Nephron progenitor cell (in vitro differentiated cells): ENCODE measurements around the gene PPP1R3D.

Experiments
- DNase-seq: peaks from one replicate; pipeline ENCODE4 v3.0.0; 2021
- H3K27ac Mint-ChIP-seq: 2 replicates; pipeline ENCODE4 v1.8.0; 2021; ENCODE audit warnings: mild to moderate bottlenecking, moderate library complexity, mixed read lengths
- H3K27me3 Mint-ChIP-seq: 2 replicates; pipeline ENCODE4 v1.8.0; 2021; ENCODE audit warnings: mild to moderate bottlenecking, low read depth, mixed read lengths; ENCODE audit not compliant: poor library complexity
- H3K36me3 Mint-ChIP-seq: 2 replicates; pipeline ENCODE4 v1.8.0; 2021; ENCODE audit warnings: low read depth, mixed read lengths
- H3K4me1 Mint-ChIP-seq: 2 replicates; pipeline ENCODE4 v1.8.0; 2021; ENCODE audit warnings: mixed read lengths
- H3K4me3 Mint-ChIP-seq: 2 replicates; pipeline ENCODE4 v1.8.0; 2021; ENCODE audit warnings: mild to moderate bottlenecking, moderate library complexity, mixed read lengths
- H3K9me3 Mint-ChIP-seq: 2 replicates; pipeline ENCODE4 v1.8.0; 2021; ENCODE audit warnings: mild to moderate bottlenecking, moderate library complexity, mixed read lengths
- CTCF ChIP-seq: fragments of 200-600 bp; sonication (generic); IDR thresholded peaks from 2 replicates; pipeline ENCODE4 v1.5.0; 2021; ENCODE audit warnings: antibody characterized with exemption

Gene PPP1R3D

GRCh38 chr20:59939879-59940128 is 301 bp downstream of the PPP1R3D start:
- Mint-ChIP-seq H3K4me3 (peak overlapping the region; percentile 90), H3K9me3 (no peaks in the 10 kb centered on the region), H3K27me3 (peaks cover 24% of the 10 kb centered on the region), H3K4me1 (peaks cover 52% of the 10 kb centered on the region), H3K36me3 (peaks cover 22% of the 10 kb centered on the region), H3K27ac (peak overlapping the region; percentile 98)
- DNase-seq: no peak
- TF ChIP-seq CTCF: no peak

GRCh38 chr20:59939052-59939878 is 840 bp downstream of the PPP1R3D start:
- DNase-seq: peak; percentile 58
- Mint-ChIP-seq H3K4me3 (peak overlapping the region; percentile 83), H3K4me1 (peaks cover 47% of the 10 kb centered on the region), H3K27ac (no peak overlapping the region), H3K36me3 (peaks cover 18% of the 10 kb centered on the region), H3K9me3 (no peaks in the 10 kb centered on the region), H3K27me3 (peaks cover 27% of the 10 kb centered on the region)
- no peak for TF ChIP-seq CTCF

GRCh38 chr20:59938696-59939051 is 1.4 kb downstream of the PPP1R3D start:
- Mint-ChIP-seq H3K4me1 (peaks cover 43% of the 10 kb centered on the region), H3K9me3 (no peaks in the 10 kb centered on the region), H3K36me3 (peaks cover 14% of the 10 kb centered on the region), H3K27ac (no peak overlapping the region), H3K27me3 (peaks cover 29% of the 10 kb centered on the region), H3K4me3 (peak overlapping the region; percentile 83)
- TF ChIP-seq CTCF: no peak
- no peak for DNase-seq

GRCh38 chr20:59938221-59938620 is 1.9 kb downstream of the PPP1R3D start:
- peaks cover 14% of the 10 kb centered on the region for H3K36me3 Mint-ChIP-seq
- TF ChIP-seq CTCF: no peak
- H3K27me3 Mint-ChIP-seq: peaks cover 29% of the 10 kb centered on the region
- H3K27ac Mint-ChIP-seq: no peak overlapping the region
- peak overlapping the region; percentile 83 for H3K4me3 Mint-ChIP-seq
- H3K9me3 Mint-ChIP-seq: no peaks in the 10 kb centered on the region
- no peak for DNase-seq
- H3K4me1 Mint-ChIP-seq: peaks cover 43% of the 10 kb centered on the region

GRCh38 chr20:59937150-59937549 is 3.0 kb downstream of the PPP1R3D start:
- peaks cover 14% of the 10 kb centered on the region for H3K36me3 Mint-ChIP-seq
- peaks cover 39% of the 10 kb centered on the region for H3K4me1 Mint-ChIP-seq

More at GRCh38 chr20:59937150-59937549, 3.0 kb downstream of the PPP1R3D start:
- H3K9me3 Mint-ChIP-seq: no peaks in the 10 kb centered on the region
- no peak for TF ChIP-seq CTCF
- H3K27ac Mint-ChIP-seq: no peak overlapping the region
- no peak overlapping the region for H3K4me3 Mint-ChIP-seq
- H3K27me3 Mint-ChIP-seq: peaks cover 29% of the 10 kb centered on the region
- no peak for DNase-seq
